ENCODE measurements around the gene RAI1. TPM values are rescaled to one million over a fixed set of nuclear protein-coding genes. Genes with fewer than 3 reads are reported as not detected.

The RAI1 gene
- total and polyA plus RNA-seq, 2 of the 8 experiments (the other 6 are each of a cell fraction or from before 2014, with no cell fraction given) = 0.39 to 1.2 TPM

DNA sequence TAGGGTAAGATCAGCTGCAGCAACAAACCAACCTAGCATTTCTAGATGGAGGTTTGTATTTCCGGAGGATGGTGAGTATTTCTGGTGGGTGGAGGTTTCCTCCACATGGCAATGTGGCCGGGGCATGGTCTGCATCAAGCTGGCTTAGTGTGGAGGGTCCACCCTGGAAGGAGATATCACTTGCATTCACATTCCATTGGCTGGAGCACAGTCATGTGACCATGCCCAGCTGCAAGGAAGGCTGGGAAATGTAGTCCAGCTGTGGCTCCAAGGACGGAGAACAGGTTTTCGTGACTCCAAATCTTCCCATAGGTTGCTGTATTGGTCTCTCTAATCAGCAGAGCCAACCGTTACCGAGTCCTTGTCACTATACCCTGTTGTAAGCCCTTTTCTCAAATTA is 68.7 kb downstream of the RAI1 start (continued):
- TF ChIP-seq, protein P1, sequence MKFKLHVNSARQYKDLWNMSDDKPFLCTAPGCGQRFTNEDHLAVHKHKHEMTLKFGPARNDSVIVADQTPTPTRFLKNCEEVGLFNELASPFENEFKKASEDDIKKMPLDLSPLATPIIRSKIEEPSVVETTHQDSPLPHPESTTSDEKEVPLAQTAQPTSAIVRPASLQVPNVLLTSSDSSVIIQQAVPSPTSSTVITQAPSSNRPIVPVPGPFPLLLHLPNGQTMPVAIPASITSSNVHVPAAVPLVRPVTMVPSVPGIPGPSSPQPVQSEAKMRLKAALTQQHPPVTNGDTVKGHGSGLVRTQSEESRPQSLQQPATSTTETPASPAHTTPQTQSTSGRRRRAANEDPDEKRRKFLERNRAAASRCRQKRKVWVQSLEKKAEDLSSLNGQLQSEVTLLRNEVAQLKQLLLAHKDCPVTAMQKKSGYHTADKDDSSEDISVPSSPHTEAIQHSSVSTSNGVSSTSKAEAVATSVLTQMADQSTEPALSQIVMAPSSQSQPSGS (IDR thresholded peaks at IDR 0.05; ENCODE audit: low read length) = no peak
- TF ChIP-seq, protein P2, sequence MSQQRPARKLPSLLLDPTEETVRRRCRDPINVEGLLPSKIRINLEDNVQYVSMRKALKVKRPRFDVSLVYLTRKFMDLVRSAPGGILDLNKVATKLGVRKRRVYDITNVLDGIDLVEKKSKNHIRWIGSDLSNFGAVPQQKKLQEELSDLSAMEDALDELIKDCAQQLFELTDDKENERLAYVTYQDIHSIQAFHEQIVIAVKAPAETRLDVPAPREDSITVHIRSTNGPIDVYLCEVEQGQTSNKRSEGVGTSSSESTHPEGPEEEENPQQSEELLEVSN (IDR thresholded peaks at IDR 0.05) = 0 out of 2 replicates have a peak, but pooled peaks have one; percentile 40
- TF ChIP-seq SIN3A (conservative IDR thresholded peaks at IDR 0.05 in 1 of 2, IDR thresholded peaks at IDR 0.05 in 1 of 2; ENCODE audit: low read depth in 1 of 2, low read length in 2 of 2) (0 out of 4 replicates have a peak, but pooled peaks of 1 of the 2 experiments have one; percentile 51), BCL11A (IDR thresholded peaks at IDR 0.05; ENCODE audit: low read depth in 2 of 2, low read length in 2 of 2) (no peak), CHD1 (IDR thresholded peaks at IDR 0.05; ENCODE audit: low read depth, low read length) (no peak), CBX5 (IDR thresholded peaks at IDR 0.05; ENCODE audit: low read depth, low read length) (no peak), HDAC6 (IDR thresholded peaks at IDR 0.05; ENCODE audit: low read depth, low read length) (no peak), YY1 (IDR thresholded peaks at IDR 0.05; ENCODE audit: low read depth, low read length) (peak; percentile 76; the same call in 1 of the 2 replicates), MAFK (IDR thresholded peaks at IDR 0.05; ENCODE audit: low read depth, low read length) (no peak)

Measured in H1 (cell line).